HepG2 (cell line): ENCODE data around the gene KMT2B. TPM values are rescaled to one million over a fixed set of nuclear protein-coding genes. Genes with fewer than 3 reads are reported as not detected.

Experiments used
- ATAC-seq: fragments of 200-7000 bp; cut with Tn5 transposase; 3 replicates; pipeline ENCODE4 v1.9.1; 2020; ENCODE audit warnings: mild to moderate bottlenecking, moderate library complexity
- BruUV-seq: library from RNA; stranded (reverse); fragments of 400-500 nt; replicated peaks from 2 replicates; lab custom pipeline; 2021; lab: Mats Ljungman, UMichigan
- CTCF ChIA-PET: fragments of 300-600 bp; formaldehyde crosslinking; extraction: SDS; loops from one replicate; lab custom pipeline; 2021; ENCODE audit warnings: low total read pairs, inconsistent platforms, low intra/inter-chr PET ratio; lab: Yijun Ruan, JAX
- POLR2A ChIA-PET: fragments of 350-600 bp; sonication (Branson Sonifier 250); formaldehyde crosslinking; loops from one replicate; lab custom pipeline; 2020; ENCODE audit warnings: antibody characterized with exemption, inconsistent platforms; lab: Yijun Ruan, JAX
- DNase-seq: peaks from one replicate; pipeline ENCODE4 v3.0.0-alpha.2; 2015; ENCODE audit warnings: low spot score
- FAIRE-seq: peaks from 3 replicates; lab custom pipeline; 2011; peaks lifted over from hg19 to GRCh38; lab: Jason Lieb, UNC
- H2AFZ ChIP-seq: one replicate; pipeline ENCODE4 v1.6.1; 2011; ENCODE audit warnings: low read length, inconsistent platforms
- H3K27ac ChIP-seq: fragments of 300-600 bp; 3 replicates; pipeline ENCODE4 v1.8.0; 2011; ENCODE audit warnings: mixed run types, mild to moderate bottlenecking, mixed read lengths, low read length, inconsistent platforms; ENCODE audit not compliant: insufficient read depth; ENCODE audit errors: extremely low read length
- H3K27me3 ChIP-seq, 2 experiments: fragments of 200-600 bp in 1 of 2; 2 replicates in 1 of 2; 3 replicates in 1 of 2; pipeline versions ENCODE4 v1.6.0 to v1.8.0; 2011; ENCODE audit warnings: low read length in 2 of 2, mild to moderate bottlenecking in 2 of 2, moderate library complexity in 2 of 2, inconsistent platforms in 1 of 2; ENCODE audit not compliant: insufficient read depth in 2 of 2, control insufficient read depth in 1 of 2
- H3K36me3 ChIP-seq, 2 experiments: fragments of 200-600 bp in 1 of 2; replicated peaks in 1 of 2; 2 replicates in 1 of 2; 3 replicates in 1 of 2; pipeline versions ENCODE4 v1.5.1 to v1.8.0; 2011; ENCODE audit warnings: low read length in 2 of 2, inconsistent platforms in 1 of 2; ENCODE audit not compliant: insufficient read depth in 2 of 2, control insufficient read depth in 1 of 2
- H3K4me1 ChIP-seq: 2 replicates; pipeline ENCODE4 v1.5.1; 2012; ENCODE audit warnings: low read length, inconsistent platforms; ENCODE audit not compliant: insufficient read depth
- H3K4me2 ChIP-seq: 2 replicates; pipeline ENCODE4 v1.6.0; 2011; ENCODE audit warnings: low read depth, low read length, inconsistent platforms
- H3K4me3 ChIP-seq, 3 experiments: fragments of 200-600 bp in 1 of 3; sonication (generic), shearing (Covaris generic) in 1 of 3; replicated peaks in 1 of 3; 2 replicates each; pipeline ENCODE4 v1.5.1; 2011 to 2016; ENCODE audit warnings: low read length in 3 of 3, inconsistent platforms in 2 of 3, low read depth in 2 of 3, mild to moderate bottlenecking in 2 of 3, control low read depth in 1 of 3, mixed read lengths in 1 of 3; ENCODE audit not compliant: insufficient read depth in 1 of 3
- H3K79me2 ChIP-seq: one replicate; pipeline ENCODE4 v1.6.1; 2011; ENCODE audit warnings: low read length, inconsistent platforms; ENCODE audit not compliant: insufficient read depth
- H3K9ac ChIP-seq: 2 replicates; pipeline ENCODE4 v1.6.0; 2011; ENCODE audit warnings: mild to moderate bottlenecking, low read depth, low read length, inconsistent platforms; ENCODE audit not compliant: insufficient read depth
- H3K9me3 ChIP-seq: 2 replicates; pipeline ENCODE4 v1.5.1; 2012; ENCODE audit warnings: mild to moderate bottlenecking, low read length
- H4K20me1 ChIP-seq: 2 replicates; pipeline ENCODE4 v1.6.0; 2011; ENCODE audit warnings: inconsistent platforms, mild to moderate bottlenecking, low read length, moderate library complexity; ENCODE audit not compliant: insufficient read depth
- AKAP8 ChIP-seq: sonication (generic); formaldehyde crosslinking; IDR thresholded peaks from 2 replicates; pipeline ENCODE4 v1.5.1; 2020; ENCODE audit warnings: mild to moderate bottlenecking, missing genetic modification reagents
- CENPT ChIP-seq: sonication (generic); formaldehyde crosslinking; IDR thresholded peaks from 2 replicates; pipeline ENCODE4 v1.8.0; 2022; ENCODE audit warnings: low read depth, mild to moderate bottlenecking, moderate library complexity, missing genetic modification reagents
- FOXC1 ChIP-seq: sonication (generic); formaldehyde crosslinking; IDR thresholded peaks from 2 replicates; pipeline ENCODE4 v1.8.0; 2022; ENCODE audit warnings: mild to moderate bottlenecking, missing genetic modification reagents, borderline replicate concordance
- HOXD1 ChIP-seq: sonication (generic); formaldehyde crosslinking; IDR thresholded peaks from 2 replicates; pipeline ENCODE4 v1.5.0; 2020; ENCODE audit warnings: missing genetic modification reagents
- MIER2 ChIP-seq: IDR thresholded peaks from 2 replicates; pipeline ENCODE4 v1.6.1; 2016; ENCODE audit warnings: missing biosample characterization, missing genetic modification reagents
- MYC ChIP-seq: sonication (generic); formaldehyde crosslinking; IDR thresholded peaks from 2 replicates; pipeline ENCODE4 v1.9.0; 2021; ENCODE audit warnings: missing genetic modification reagents, borderline replicate concordance
- PBX2 ChIP-seq: IDR thresholded peaks from 2 replicates; pipeline ENCODE4 v1.6.1; 2016; ENCODE audit warnings: control low read depth
- POGZ ChIP-seq: sonication (generic); formaldehyde crosslinking; IDR thresholded peaks from 2 replicates; pipeline ENCODE4 v1.4.0; 2020; ENCODE audit warnings: mild to moderate bottlenecking, missing genetic modification reagents
- RAD51 ChIP-seq: fragments of 450-650 bp; IDR thresholded peaks from 2 replicates; pipeline ENCODE4 v1.6.1; 2016; ENCODE audit warnings: borderline replicate concordance
- SNAPC4 ChIP-seq: sonication (generic); formaldehyde crosslinking; IDR thresholded peaks from 2 replicates; pipeline ENCODE4 v1.4.0; 2020; ENCODE audit warnings: mild to moderate bottlenecking, missing genetic modification reagents
- SP4 ChIP-seq: sonication (generic); formaldehyde crosslinking; IDR thresholded peaks from 2 replicates; pipeline ENCODE4 v1.8.1; 2023; ENCODE audit warnings: mild to moderate bottlenecking, missing genetic modification reagents
- ZNF3 ChIP-seq: IDR thresholded peaks from 2 replicates; pipeline ENCODE4 v1.7.0; 2017; ENCODE audit warnings: inconsistent platforms
- ZNF446 ChIP-seq: sonication (generic); formaldehyde crosslinking; IDR thresholded peaks from 2 replicates; pipeline ENCODE4 v1.5.0; 2020; ENCODE audit warnings: mild to moderate bottlenecking, missing genetic modification reagents
- ZNF720 ChIP-seq: sonication (generic); formaldehyde crosslinking; IDR thresholded peaks from 2 replicates; pipeline ENCODE4 v1.4.0; 2020; ENCODE audit warnings: missing genetic modification reagents
- ZSCAN22 ChIP-seq: sonication (generic); formaldehyde crosslinking; IDR thresholded peaks from 2 replicates; pipeline ENCODE4 v1.4.0; 2020; ENCODE audit warnings: mild to moderate bottlenecking, missing genetic modification reagents
- WGBS: methylation state at CpG from one replicate; pipeline ENCODE4 v1.1.6; 2017; ENCODE audit warnings: low lambda C conversion rate; 5-methylcytosine and 5-hydroxymethylcytosine counted together
- in situ Hi-C: cut with HindIII; loops from 2 replicates; pipeline ENCODE4 v1.10.0; 2017; ENCODE audit warnings: low pct_unique_long_range_greater_than_20kb; ENCODE audit not compliant: extremely low pct_ligation_motif_present
- intact Hi-C: fragments of 100-400 bp; cut with micrococcal nuclease; formaldehyde crosslinking; loops from one replicate; pipeline ENCODE4 v1.10.0; 2022; ENCODE audit not compliant: unreplicated experiment
- polyA plus RNA-seq, 8 experiments: library from polyadenylated mRNA; depleted of rRNA in 3 of 8; stranded (reverse) in 7 of 8; unstranded in 1 of 8; fragments of >200 nt; fragmentation: Illumina TruSeq in 4 of 8; extraction: Trizol in 4 of 8; gene quantifications; 2 replicates each; pipeline versions ENCODE4 v1.2.1 to v1.2.3, GENCODE V29; 2011 to 2016; ENCODE audit warnings: low read depth in 4 of 8, missing spikeins in 1 of 8, mixed read lengths in 1 of 8; ENCODE audit not compliant: insufficient read depth in 1 of 8
- total RNA-seq, 5 experiments: library from RNA; depleted of rRNA; stranded (reverse); fragments of >200 nt; fragmentation: Illumina TruSeq; extraction: Trizol; gene quantifications; 2 replicates each; pipeline ENCODE4 v1.2.3, GENCODE V29; 2016; ENCODE audit warnings: low read depth in 1 of 5

KMT2B gene
- total and polyA plus RNA-seq, 2 of the 13 experiments (the other 11 are each of a cell fraction or from before 2014, with no cell fraction given) = 6.2 to 16.9 TPM

GRCh38 chr19:35753634-35754369 lies 36.0 kb downstream of the KMT2B start:
- no peak for DNase-seq
- Histone ChIP-seq H3K4me2 (no peak overlapping the region), H2AFZ (no peak overlapping the region), H3K9me3 (no peaks in the 10 kb centered on the region), H3K9ac (no peak overlapping the region), H4K20me1 (no peaks in the 10 kb centered on the region), H3K27ac (no peak overlapping the region), H3K27me3 (no peaks in the 10 kb centered on the region; a peak in 1 of 5 replicates), H3K4me3 (no peak overlapping the region), H3K79me2 (peaks cover 8% of the 10 kb centered on the region), H3K36me3 (peaks cover 3 to 20% of the 10 kb centered on the region in 2 experiments; a peak in 3 of 5 replicates), H3K4me1 (peaks cover 21% of the 10 kb centered on the region)
- in situ Hi-C loops (no loop called here), intact Hi-C loops (no loop called here)
- WGBS = 97% methylated on average over 7 of the region's 20 CpGs
- ChIA-PET POLR2A (no interaction called here), CTCF (no interaction called here)
- BruUV-seq = no TSS peak
- FAIRE-seq = no peak
- ATAC-seq = no peak
- TF ChIP-seq MIER2 (CRISPR knock-in tag) = no peak
- TF ChIP-seq ZNF3 = no peak
- no peak for TF ChIP-seq POGZ (CRISPR knock-in tag)
- no peak for TF ChIP-seq AKAP8 (CRISPR knock-in tag)
- no peak for TF ChIP-seq ZSCAN22 (CRISPR knock-in tag)
- no peak for TF ChIP-seq FOXC1
- no peak for TF ChIP-seq HOXD1 (CRISPR knock-in tag)
- no peak for TF ChIP-seq PBX2 (CRISPR knock-in tag)
- TF ChIP-seq SNAPC4 (CRISPR knock-in tag) = no peak
- TF ChIP-seq CENPT = no peak
- TF ChIP-seq RAD51 = no peak
- TF ChIP-seq ZNF446 = no peak
- no peak for TF ChIP-seq SP4 (CRISPR knock-in tag)
- TF ChIP-seq ZNF720 (CRISPR knock-in tag) = no peak
- no peak for TF ChIP-seq MYC (CRISPR knock-in tag)
